ENCODE results near the gene SLC6A7.

Gene SLC6A7

GRCh38 chr5:150172556-150172955, 17.3 kb upstream of the SLC6A7 start:
- no peak for DNase-seq (ENCODE audit: low spot score)

DNA sequence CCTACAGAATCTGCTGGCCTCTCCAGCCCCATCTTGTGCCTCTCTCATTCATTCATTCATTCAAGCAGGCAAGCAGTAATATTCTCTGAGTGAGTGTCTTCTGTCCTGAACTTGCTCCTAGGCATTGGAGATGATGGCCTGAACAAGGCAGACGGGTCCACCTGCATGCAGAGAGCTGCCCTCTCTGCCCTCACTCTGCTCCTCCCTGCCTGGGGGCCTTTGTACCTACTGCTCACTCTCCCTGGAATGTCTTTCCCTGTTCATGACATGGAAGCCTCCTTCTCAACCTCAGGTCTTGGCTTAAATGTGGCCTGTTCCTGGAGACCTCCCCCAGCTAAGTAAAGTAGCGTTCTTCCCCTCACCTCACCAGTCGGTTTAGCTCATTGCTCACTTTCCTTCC, 16.7 kb upstream of the SLC6A7 start:
- no peak for DNase-seq (ENCODE audit: low spot score)

- DNase-seq (ENCODE audit: low spot score), result no peak
Measured at GRCh38 chr5:150174285-150174684, 15.6 kb upstream of the SLC6A7 start.

GRCh38 chr5:150175076-150175475, 14.8 kb upstream of the SLC6A7 start:
- no peak for DNase-seq (ENCODE audit: low spot score)

DNA sequence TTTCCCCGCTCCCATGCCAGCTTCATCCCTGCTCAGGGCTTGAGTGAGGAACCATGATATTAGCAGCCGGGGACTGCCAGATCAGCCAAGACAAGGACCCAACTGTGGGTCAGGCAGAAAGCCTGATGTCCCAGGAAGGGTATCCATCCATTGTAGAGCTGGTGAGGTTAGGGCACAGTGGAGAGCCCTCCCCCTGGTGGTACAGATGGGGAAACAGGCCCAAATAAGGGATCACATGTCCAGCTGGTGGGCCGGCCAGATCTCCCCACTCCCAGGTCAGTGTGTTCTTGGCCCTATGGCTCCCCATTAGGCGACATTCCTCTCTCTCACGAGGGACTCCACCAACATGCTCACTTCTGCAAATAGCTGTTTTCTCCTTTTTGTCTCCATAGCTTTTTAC, 14.3 kb upstream of the SLC6A7 start:
- DNase-seq (ENCODE audit: low spot score), result peak; percentile 49

DNA sequence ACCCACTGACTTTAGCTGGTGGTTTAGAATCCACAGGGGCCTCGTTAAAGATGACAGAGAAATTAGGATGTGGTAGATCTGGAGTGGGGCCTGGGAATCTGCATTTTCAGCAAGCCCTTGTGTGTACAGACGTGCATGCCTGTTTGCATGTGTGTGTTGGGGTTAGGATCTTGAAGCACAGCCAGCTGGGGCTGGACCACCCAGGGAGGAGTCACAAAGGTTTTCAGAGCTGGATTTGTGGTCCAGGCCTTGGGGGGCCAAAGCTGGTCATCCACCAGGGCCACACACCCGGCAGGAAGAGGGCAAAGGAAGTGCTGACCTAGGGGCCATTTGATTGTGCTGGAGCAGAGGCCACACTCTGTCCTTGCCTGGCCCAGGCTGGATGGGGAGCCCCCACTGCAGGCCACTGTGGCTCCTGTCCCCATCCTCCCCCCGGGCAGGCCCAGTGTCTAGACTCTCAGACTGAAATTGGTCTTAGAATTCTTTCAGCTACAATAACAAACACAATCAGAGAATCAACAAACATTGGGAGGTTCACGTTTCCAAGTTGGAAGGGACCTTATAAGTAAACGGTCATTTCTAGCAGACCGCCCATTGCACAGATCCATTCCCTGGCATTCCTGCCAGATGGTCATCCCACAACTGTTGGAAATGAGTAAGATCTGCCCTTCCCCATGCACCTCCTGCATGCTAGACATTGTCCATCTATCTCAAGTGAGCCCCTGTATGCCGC, 13.0 kb upstream of the SLC6A7 start:
- DNase-seq (ENCODE audit: low spot score), result no peak

- DNase-seq (ENCODE audit: low spot score), result no peak
Measured at GRCh38 chr5:150177721-150178120, 12.1 kb upstream of the SLC6A7 start.

DNA sequence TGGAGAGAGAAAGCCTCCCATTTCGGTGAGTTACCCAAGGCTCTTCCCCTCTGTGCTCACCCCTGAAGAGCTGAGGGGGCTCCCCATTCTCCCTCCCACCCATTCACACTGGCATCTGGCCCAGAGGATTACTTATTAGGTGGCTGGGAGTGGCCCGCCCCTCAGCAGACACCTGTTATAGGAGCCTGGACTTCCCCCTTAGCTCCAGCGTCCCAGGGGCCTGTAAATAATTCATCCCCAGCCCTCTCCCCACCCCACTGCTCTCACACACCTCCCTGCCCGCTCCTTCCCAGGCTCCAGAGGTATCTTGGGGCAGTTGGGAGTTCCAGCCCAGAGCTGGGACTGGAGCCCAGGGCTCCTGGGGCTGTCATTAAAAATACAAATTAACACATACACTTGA, 11.6 kb upstream of the SLC6A7 start:
- no peak for DNase-seq (ENCODE audit: low spot score)

DNA sequence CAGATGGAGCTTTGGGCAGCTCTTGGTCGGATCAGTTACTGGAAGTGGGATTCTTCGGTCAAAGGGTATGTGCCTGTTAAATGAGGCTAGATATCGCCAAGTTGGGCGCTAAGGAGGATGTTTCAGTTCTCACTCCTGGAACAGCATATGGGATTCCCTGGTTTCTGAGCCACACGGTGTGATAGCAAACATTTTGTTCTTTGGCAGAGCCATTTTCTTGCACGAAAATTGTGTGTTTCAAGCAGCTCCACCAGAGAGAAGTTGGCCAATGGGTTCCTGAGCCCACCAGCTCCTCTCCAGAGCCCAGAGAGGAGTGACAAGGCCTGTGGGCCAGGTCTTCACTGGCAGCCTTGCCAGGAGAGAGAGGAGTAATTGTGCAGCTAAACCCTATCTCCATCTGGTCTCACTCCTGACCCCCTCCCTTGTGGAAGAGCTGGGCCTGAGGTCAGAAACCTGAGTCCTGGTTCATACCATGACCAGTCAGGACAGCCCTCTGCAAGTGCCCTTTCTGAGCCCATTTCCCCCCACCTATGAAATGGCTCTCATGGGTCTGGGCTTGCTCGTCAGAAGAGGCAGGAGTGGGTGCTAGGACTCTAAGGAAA, 10.7 kb upstream of the SLC6A7 start:
- DNase-seq (ENCODE audit: low spot score), result no peak

DNA sequence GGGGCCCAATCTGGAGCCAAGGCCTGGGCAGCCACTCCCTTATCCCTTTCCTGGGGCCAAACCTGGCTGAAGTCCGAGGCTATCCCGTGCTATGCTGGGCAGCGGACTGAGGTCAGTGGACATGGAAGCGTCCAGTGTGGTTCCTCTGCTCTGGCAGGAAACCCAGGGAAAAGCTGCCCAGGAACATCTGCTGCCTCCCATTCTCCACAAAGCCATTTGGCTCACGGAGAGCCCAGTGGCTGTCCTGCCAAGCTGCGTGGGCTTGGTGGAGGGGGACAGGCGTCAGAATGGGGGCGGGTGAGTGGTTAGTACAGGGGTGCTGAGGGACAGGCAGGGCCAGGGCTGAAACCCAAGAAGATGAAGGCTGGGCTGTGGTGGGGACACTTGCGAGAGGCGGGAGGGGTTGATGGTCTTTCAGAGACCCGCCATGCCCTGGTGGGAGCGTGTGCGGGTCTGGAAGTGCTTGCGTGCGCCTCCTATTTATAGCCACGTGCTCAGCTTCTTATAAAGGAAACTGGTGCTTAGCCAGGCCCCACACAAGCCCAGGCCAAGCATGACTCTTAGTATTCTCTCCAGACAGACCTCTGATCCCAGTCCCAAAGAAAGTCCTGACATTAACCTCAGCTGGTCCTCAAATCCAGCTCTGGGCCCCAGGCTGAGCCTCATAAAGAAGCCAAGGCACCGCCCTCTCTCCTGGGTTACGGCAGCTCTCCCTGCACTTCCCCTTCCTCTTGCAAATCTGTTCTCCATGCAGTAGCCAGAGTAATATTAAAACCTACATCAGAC, 9.4 kb upstream of the SLC6A7 start:
- no peak for DNase-seq (ENCODE audit: low spot score)

- DNase-seq (ENCODE audit: low spot score), result no peak
Measured at GRCh38 chr5:150181027-150181426, 8.8 kb upstream of the SLC6A7 start.

DNA sequence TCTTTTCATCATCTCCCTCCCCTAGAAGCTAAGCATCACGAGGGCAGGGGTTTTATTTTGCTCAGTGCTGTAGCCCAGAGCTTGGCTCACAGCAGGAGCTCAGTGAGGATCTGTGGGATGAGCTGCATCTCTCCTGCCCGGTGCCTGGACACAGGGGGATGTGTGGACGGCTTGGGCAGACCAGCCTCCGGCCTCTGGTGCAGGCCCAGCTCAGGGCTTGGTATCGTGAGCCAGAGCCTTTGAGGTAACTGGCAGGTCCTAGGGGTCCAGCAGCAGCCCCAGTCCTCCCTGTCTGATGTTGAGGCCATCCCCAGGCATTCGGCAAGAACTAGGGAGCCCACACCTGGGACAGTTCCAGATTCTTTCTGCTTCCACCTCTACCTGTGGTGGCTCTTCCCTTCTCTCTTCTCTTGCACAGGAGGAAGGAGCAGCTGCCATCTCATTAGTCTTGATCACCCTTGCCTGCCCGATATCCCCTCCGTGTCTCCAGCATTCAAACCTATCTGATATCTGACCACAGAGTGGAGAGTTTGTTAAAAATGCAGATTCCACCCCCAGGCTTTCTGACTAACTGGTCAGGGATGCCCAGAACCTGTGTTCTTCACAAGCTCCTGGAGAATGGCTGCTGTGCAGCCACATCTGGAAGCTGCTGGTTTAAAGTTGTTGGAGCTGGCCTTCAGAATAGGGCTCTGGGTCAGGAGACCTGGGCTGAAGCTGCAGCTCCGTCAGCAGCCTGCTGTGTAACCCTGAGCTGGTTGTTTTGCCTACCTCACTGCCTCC, 7.9 kb upstream of the SLC6A7 start:
- no peak for DNase-seq (ENCODE audit: low spot score)

GRCh38 chr5:150182774-150183173, 7.1 kb upstream of the SLC6A7 start:
- DNase-seq (ENCODE audit: low spot score), result no peak

GRCh38 chr5:150183436-150183835, 6.4 kb upstream of the SLC6A7 start:
- DNase-seq (ENCODE audit: low spot score), result no peak

GRCh38 chr5:150184006-150184405, 5.9 kb upstream of the SLC6A7 start:
- DNase-seq (ENCODE audit: low spot score), result no peak

GRCh38 chr5:150184990-150185912, 4.6 kb upstream of the SLC6A7 start:
- DNase-seq (ENCODE audit: low spot score), result no peak

- no peak for DNase-seq (ENCODE audit: low spot score)
Measured at GRCh38 chr5:150186137-150186536, 3.7 kb upstream of the SLC6A7 start.

- no peak for DNase-seq (ENCODE audit: low spot score)
Measured at GRCh38 chr5:150186897-150187296, 3.0 kb upstream of the SLC6A7 start.

- no peak for DNase-seq (ENCODE audit: low spot score)
Measured at GRCh38 chr5:150188146-150188842, 1.6 kb upstream of the SLC6A7 start.

- no peak for DNase-seq (ENCODE audit: low spot score)
Measured at GRCh38 chr5:150189326-150189725, 536 bp upstream of the SLC6A7 start.

- DNase-seq (ENCODE audit: low spot score), result no peak
Measured at GRCh38 chr5:150190503-150190979, 679 bp downstream of the SLC6A7 start.
